ENCODE results near the gene PROM1. TPM values are rescaled to one million over a fixed set of nuclear protein-coding genes. Genes with fewer than 3 reads are reported as not detected.
A peak's percentile ranks its signal among the peaks of the same experiment; 100 is the strongest.

Gene PROM1
- total and polyA plus RNA-seq, 4 experiments from 2014 or later, result not detected

DNA sequence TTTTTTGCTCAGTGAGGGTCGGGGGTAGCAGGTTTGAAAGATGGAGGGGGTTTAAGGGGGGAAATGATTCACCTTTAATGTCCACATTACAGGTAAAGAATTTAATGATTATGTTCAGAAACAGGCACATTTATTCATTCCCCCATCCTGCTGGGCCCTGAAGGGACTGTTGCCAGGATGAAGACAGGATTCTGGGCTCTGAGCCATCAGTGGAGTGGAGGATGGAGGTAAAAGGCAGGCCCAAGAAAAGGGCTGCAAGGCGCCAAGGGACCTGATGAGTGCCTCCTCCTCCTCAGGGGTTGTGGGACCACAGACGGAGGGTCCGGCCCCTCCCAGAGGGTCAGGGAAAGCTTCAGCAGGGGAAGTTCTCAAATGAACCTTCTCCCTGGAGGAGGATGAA lies 40.4 kb upstream of the PROM1 start:
- Mint-ChIP-seq H3K4me1 (peaks cover 3 to 28% (median 13%) of the 10 kb centered on the region in 4 donors), H3K27ac (no peak overlapping the region)
- no peaks in the 10 kb centered on the region for H3K27me3 ChIP-seq (ENCODE audit: insufficient read depth, low read length)

GRCh38 chr4:16123356-16124084 lies 39.7 kb upstream of the PROM1 start:
- Mint-ChIP-seq H3K4me1 (peaks cover 3 to 28% (median 13%) of the 10 kb centered on the region in 4 donors), H3K4me3 (no peak overlapping the region), H3K27me3 (peaks cover 0 to 5% of the 10 kb centered on the region in 2 donors), H3K36me3 (no peaks in the 10 kb centered on the region), H3K9me3 (peaks cover 0 to 1% (median 0%) of the 10 kb centered on the region in 8 donors), H3K27ac (peak overlapping the region in 2 of 7 donors; percentile 24 to 29)
- H3K36me3 ChIP-seq (ENCODE audit: insufficient read depth, low read length), result no peaks in the 10 kb centered on the region
- no peak overlapping the region for H3K27ac ChIP-seq (ENCODE audit: low read depth, low read length)
- no peaks in the 10 kb centered on the region for H3K9me3 ChIP-seq (ENCODE audit: control insufficient read depth in 1 of 2, low read length in 2 of 2)
- ChIA-PET CTCF (ENCODE audit: partially characterized antibody) (no interaction called here), POLR2A (ENCODE audit: partially characterized antibody) (no interaction called here)
- H3K4me3 ChIP-seq (ENCODE audit: low read length in 2 of 2), result no peak overlapping the region
- no peak for DNase-seq
- intact Hi-C loops (cut with micrococcal nuclease), result no loop called here
- peaks cover 20% of the 10 kb centered on the region for H3K4me1 ChIP-seq (ENCODE audit: insufficient read depth, low read length)
- H3K27me3 ChIP-seq (ENCODE audit: insufficient read depth, low read length), result no peaks in the 10 kb centered on the region

More for the DNA sequence above, 40.4 kb upstream of the PROM1 start:
- Histone ChIP-seq H3K27ac (ENCODE audit: low read depth, low read length) (no peak overlapping the region), H3K4me1 (ENCODE audit: insufficient read depth, low read length) (peaks cover 20% of the 10 kb centered on the region), H3K36me3 (ENCODE audit: insufficient read depth, low read length) (no peaks in the 10 kb centered on the region), H3K9me3 (ENCODE audit: control insufficient read depth in 1 of 2, low read length in 2 of 2) (no peaks in the 10 kb centered on the region), H3K4me3 (ENCODE audit: low read length in 2 of 2) (no peak overlapping the region)
- intact Hi-C loops (cut with micrococcal nuclease), result no loop called here
- ChIA-PET CTCF (ENCODE audit: partially characterized antibody) (no interaction called here), POLR2A (ENCODE audit: partially characterized antibody) (no interaction called here)
- peaks cover 0 to 5% of the 10 kb centered on the region in 2 donors for H3K27me3 Mint-ChIP-seq
- no peak for DNase-seq
- no peaks in the 10 kb centered on the region for H3K36me3 Mint-ChIP-seq
- no peak overlapping the region for H3K4me3 Mint-ChIP-seq
- peaks cover 0 to 1% (median 0%) of the 10 kb centered on the region in 8 donors for H3K9me3 Mint-ChIP-seq

DNA sequence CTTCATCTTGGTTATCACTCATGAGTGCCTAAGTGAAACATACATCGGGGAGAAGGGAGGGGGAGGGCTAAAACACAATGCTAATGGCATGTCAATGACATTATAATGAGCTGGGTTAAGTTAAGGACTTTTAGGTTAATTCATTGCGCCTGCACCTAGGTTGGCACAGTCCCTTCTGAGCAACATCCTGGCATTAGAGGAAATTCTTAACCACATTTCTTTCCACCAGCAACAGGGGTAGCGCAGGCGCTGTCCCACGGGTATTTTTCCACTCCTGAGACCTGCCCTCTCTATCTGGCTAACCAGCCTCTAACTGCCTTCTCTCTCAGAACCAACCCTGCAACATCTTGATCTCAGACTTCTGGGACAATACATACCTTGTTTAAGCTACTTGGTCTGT lies 39.0 kb upstream of the PROM1 start:
- H3K4me3 ChIP-seq (ENCODE audit: low read length in 2 of 2), result no peak overlapping the region
- Mint-ChIP-seq H3K4me3 (peak overlapping the region in 3 of 8 donors; percentile 8 to 31 (median 26)), H3K9me3 (peaks cover 0 to 1% (median 0%) of the 10 kb centered on the region in 8 donors), H3K4me1 (peaks cover 3 to 28% (median 13%) of the 10 kb centered on the region in 4 donors), H3K27ac (no peak overlapping the region), H3K27me3 (peaks cover 0 to 6% of the 10 kb centered on the region in 2 donors), H3K36me3 (no peaks in the 10 kb centered on the region)
- no peak overlapping the region for H3K27ac ChIP-seq (ENCODE audit: low read depth, low read length)
- no peaks in the 10 kb centered on the region for H3K9me3 ChIP-seq (ENCODE audit: control insufficient read depth in 1 of 2, low read length in 2 of 2)
- H3K36me3 ChIP-seq (ENCODE audit: insufficient read depth, low read length), result no peaks in the 10 kb centered on the region
- CTCF ChIA-PET (ENCODE audit: partially characterized antibody), result no interaction called here
- H3K27me3 ChIP-seq (ENCODE audit: insufficient read depth, low read length), result no peaks in the 10 kb centered on the region
- DNase-seq, result peak in 3 of 5 donors; percentile 3 to 17 (median 8)
- H3K4me1 ChIP-seq (ENCODE audit: insufficient read depth, low read length), result peaks cover 20% of the 10 kb centered on the region
- POLR2A ChIA-PET (ENCODE audit: partially characterized antibody), result no interaction called here
- intact Hi-C loops (cut with micrococcal nuclease), result no loop called here

DNA sequence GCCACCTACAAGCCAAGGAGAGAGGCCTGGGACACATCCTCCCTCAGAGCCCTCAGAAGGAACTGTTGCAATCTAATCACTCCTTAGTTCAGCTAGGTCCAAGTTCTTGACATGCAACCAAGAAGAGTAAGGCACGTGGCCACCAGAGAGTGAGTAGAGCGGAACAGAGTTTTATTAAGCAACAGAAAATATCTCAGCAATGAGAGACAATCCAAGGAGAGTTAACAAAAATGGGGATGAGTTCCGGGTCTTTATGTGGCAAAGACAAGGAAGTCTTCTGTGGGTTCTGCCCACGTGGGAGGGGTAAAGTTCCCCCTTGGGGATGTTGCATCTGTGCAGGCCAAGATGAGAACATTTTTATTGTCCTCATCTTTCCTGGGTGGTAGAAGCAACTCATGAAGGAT lies 38.5 kb upstream of the PROM1 start:
- Mint-ChIP-seq H3K27me3 (peaks cover 0 to 9% of the 10 kb centered on the region in 2 donors), H3K4me1 (peaks cover 3 to 28% (median 13%) of the 10 kb centered on the region in 4 donors), H3K36me3 (no peaks in the 10 kb centered on the region), H3K27ac (no peak overlapping the region), H3K4me3 (no peak overlapping the region), H3K9me3 (peaks cover 0 to 1% (median 0%) of the 10 kb centered on the region in 8 donors)
- intact Hi-C loops (cut with micrococcal nuclease), result no loop called here
- Histone ChIP-seq H3K4me1 (ENCODE audit: insufficient read depth, low read length) (peaks cover 20% of the 10 kb centered on the region), H3K9me3 (ENCODE audit: control insufficient read depth in 1 of 2, low read length in 2 of 2) (no peaks in the 10 kb centered on the region), H3K27ac (ENCODE audit: low read depth, low read length) (no peak overlapping the region), H3K4me3 (ENCODE audit: low read length in 2 of 2) (no peak overlapping the region), H3K36me3 (ENCODE audit: insufficient read depth, low read length) (no peaks in the 10 kb centered on the region), H3K27me3 (ENCODE audit: insufficient read depth, low read length) (no peaks in the 10 kb centered on the region)
- DNase-seq, result no peak
- ChIA-PET CTCF (ENCODE audit: partially characterized antibody) (no interaction called here), POLR2A (ENCODE audit: partially characterized antibody) (no interaction called here)

- Histone ChIP-seq H3K27me3 (ENCODE audit: insufficient read depth, low read length) (no peaks in the 10 kb centered on the region), H3K9me3 (ENCODE audit: control insufficient read depth in 1 of 2, low read length in 2 of 2) (no peaks in the 10 kb centered on the region), H3K4me3 (ENCODE audit: low read length in 2 of 2) (no peak overlapping the region), H3K27ac (ENCODE audit: low read depth, low read length) (no peak overlapping the region), H3K4me1 (ENCODE audit: insufficient read depth, low read length) (peaks cover 20% of the 10 kb centered on the region), H3K36me3 (ENCODE audit: insufficient read depth, low read length) (no peaks in the 10 kb centered on the region)
- Mint-ChIP-seq H3K27me3 (peaks cover 0 to 16% of the 10 kb centered on the region in 2 donors), H3K36me3 (no peaks in the 10 kb centered on the region), H3K9me3 (peaks cover 0 to 1% (median 0%) of the 10 kb centered on the region in 8 donors), H3K27ac (no peak overlapping the region), H3K4me1 (peaks cover 3 to 28% (median 13%) of the 10 kb centered on the region in 4 donors), H3K4me3 (no peak overlapping the region)
- DNase-seq, result no peak
- intact Hi-C loops (cut with micrococcal nuclease), result no loop called here
- CTCF ChIA-PET (ENCODE audit: partially characterized antibody), result interaction anchor here (0.9 kb wide), 1 partner anchor 92 kb away, joined by 3 read pairs; no protein-coding TSS in a partner anchor
- POLR2A ChIA-PET (ENCODE audit: partially characterized antibody), result no interaction called here
These were observed 36.9 kb upstream of the PROM1 start for GRCh38 chr4:16120720-16121119.

DNA sequence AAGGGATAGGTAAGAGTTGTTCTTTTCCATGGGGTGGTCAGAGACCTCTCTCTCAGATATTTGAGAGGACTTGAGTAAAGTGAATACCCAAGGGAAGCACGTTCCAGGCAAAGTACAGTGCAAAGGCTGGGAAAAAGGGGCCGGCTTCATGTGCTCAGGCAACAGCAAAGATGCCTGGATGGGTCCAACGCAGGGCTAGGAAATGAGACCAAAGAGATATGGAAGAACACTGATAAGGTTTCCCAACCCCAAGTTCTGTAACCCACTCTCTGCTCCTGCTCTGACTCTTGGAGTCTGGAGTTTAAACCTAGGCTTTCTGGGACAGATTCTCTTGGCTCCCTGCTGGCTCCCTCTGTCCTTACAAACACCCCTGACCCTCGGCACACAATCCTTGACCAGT lies 36.2 kb upstream of the PROM1 start:
- H3K9me3 ChIP-seq (ENCODE audit: control insufficient read depth in 1 of 2, low read length in 2 of 2), result no peaks in the 10 kb centered on the region
- no peak overlapping the region for H3K27ac ChIP-seq (ENCODE audit: low read depth, low read length)
- no peaks in the 10 kb centered on the region for H3K36me3 ChIP-seq (ENCODE audit: insufficient read depth, low read length)
- CTCF ChIA-PET (ENCODE audit: partially characterized antibody), result no interaction called here
- intact Hi-C loops (cut with micrococcal nuclease), result no loop called here
- H3K27me3 ChIP-seq (ENCODE audit: insufficient read depth, low read length), result no peaks in the 10 kb centered on the region
- DNase-seq, result no peak
- H3K4me3 ChIP-seq (ENCODE audit: low read length in 2 of 2), result no peak overlapping the region
- no peak overlapping the region for H3K27ac Mint-ChIP-seq
- H3K27me3 Mint-ChIP-seq, result peaks cover 1 to 21% of the 10 kb centered on the region in 2 donors
- peaks cover 20% of the 10 kb centered on the region for H3K4me1 ChIP-seq (ENCODE audit: insufficient read depth, low read length)
- H3K36me3 Mint-ChIP-seq, result no peaks in the 10 kb centered on the region
- peaks cover 3 to 28% (median 13%) of the 10 kb centered on the region in 4 donors for H3K4me1 Mint-ChIP-seq
- peaks cover 0 to 1% (median 0%) of the 10 kb centered on the region in 8 donors for H3K9me3 Mint-ChIP-seq
- POLR2A ChIA-PET (ENCODE audit: partially characterized antibody), result no interaction called here
- no peak overlapping the region for H3K4me3 Mint-ChIP-seq

GRCh38 chr4:16118090-16118489 lies 34.3 kb upstream of the PROM1 start:
- POLR2A ChIA-PET (ENCODE audit: partially characterized antibody), result no interaction called here
- CTCF ChIA-PET (ENCODE audit: partially characterized antibody), result interaction anchor here (0.9 kb wide), 1 partner anchor 8 kb away, joined by 3 read pairs; no protein-coding TSS in a partner anchor
- Histone ChIP-seq H3K36me3 (ENCODE audit: insufficient read depth, low read length) (no peaks in the 10 kb centered on the region), H3K9me3 (ENCODE audit: control insufficient read depth in 1 of 2, low read length in 2 of 2) (no peaks in the 10 kb centered on the region), H3K4me3 (ENCODE audit: low read length in 2 of 2) (no peak overlapping the region), H3K27ac (ENCODE audit: low read depth, low read length) (no peak overlapping the region), H3K4me1 (ENCODE audit: insufficient read depth, low read length) (peaks cover 10% of the 10 kb centered on the region), H3K27me3 (ENCODE audit: insufficient read depth, low read length) (no peaks in the 10 kb centered on the region)
- Mint-ChIP-seq H3K4me3 (no peak overlapping the region), H3K9me3 (peaks cover 0 to 1% (median 0%) of the 10 kb centered on the region in 8 donors), H3K4me1 (peaks cover 3 to 19% (median 10%) of the 10 kb centered on the region in 4 donors), H3K27ac (no peak overlapping the region), H3K36me3 (no peaks in the 10 kb centered on the region), H3K27me3 (peaks cover 6 to 21% of the 10 kb centered on the region in 2 donors)
- intact Hi-C loops (cut with micrococcal nuclease), result no loop called here
- DNase-seq, result no peak

All from CD4-positive, alpha-beta memory T cell (primary cell).